ENCODE results near the gene PUS1. TPM values are rescaled to one million over a fixed set of nuclear protein-coding genes. Genes with fewer than 3 reads are reported as not detected.

PUS1 gene
- total RNA-seq, 1 donor from 2014 or later: 28.1 TPM

GRCh38 chr12:131917139-131917710, 11.9 kb upstream of the PUS1 start:
- peaks cover 1% of the 10 kb centered on the region for H3K9me3 Mint-ChIP-seq (ENCODE audit: unreplicated experiment)
- H3K27me3 Mint-ChIP-seq (ENCODE audit: unreplicated experiment): peaks cover 8% of the 10 kb centered on the region
- no peak for DNase-seq
- H3K4me3 Mint-ChIP-seq (ENCODE audit: unreplicated experiment): no peak overlapping the region
- TF ChIP-seq CTCF (IDR thresholded peaks at IDR 0.05; ENCODE audit: partially characterized antibody, unreplicated experiment): no peak
- no peaks in the 10 kb centered on the region for H3K36me3 Mint-ChIP-seq (ENCODE audit: unreplicated experiment)
- no peak overlapping the region for H3K27ac Mint-ChIP-seq (ENCODE audit: unreplicated experiment)
- H3K4me1 Mint-ChIP-seq (ENCODE audit: low read depth, unreplicated experiment): peaks cover 2% of the 10 kb centered on the region

GRCh38 chr12:131917711-131918306, 11.3 kb upstream of the PUS1 start:
- Mint-ChIP-seq H3K27me3 (ENCODE audit: unreplicated experiment) (peaks cover 12% of the 10 kb centered on the region), H3K9me3 (ENCODE audit: unreplicated experiment) (peaks cover 1% of the 10 kb centered on the region), H3K4me3 (ENCODE audit: unreplicated experiment) (no peak overlapping the region), H3K36me3 (ENCODE audit: unreplicated experiment) (no peaks in the 10 kb centered on the region), H3K27ac (ENCODE audit: unreplicated experiment) (no peak overlapping the region), H3K4me1 (ENCODE audit: low read depth, unreplicated experiment) (peaks cover 2% of the 10 kb centered on the region)
- no peak for DNase-seq
- TF ChIP-seq CTCF (IDR thresholded peaks at IDR 0.05; ENCODE audit: partially characterized antibody, unreplicated experiment): no peak

GRCh38 chr12:131918311-131919050, 10.6 kb upstream of the PUS1 start:
- Mint-ChIP-seq H3K27me3 (ENCODE audit: unreplicated experiment) (peaks cover 10% of the 10 kb centered on the region), H3K27ac (ENCODE audit: unreplicated experiment) (no peak overlapping the region), H3K36me3 (ENCODE audit: unreplicated experiment) (no peaks in the 10 kb centered on the region), H3K9me3 (ENCODE audit: unreplicated experiment) (peaks cover 1% of the 10 kb centered on the region), H3K4me1 (ENCODE audit: low read depth, unreplicated experiment) (peaks cover 4% of the 10 kb centered on the region), H3K4me3 (ENCODE audit: unreplicated experiment) (no peak overlapping the region)
- peak; percentile 41 for DNase-seq
- no peak for TF ChIP-seq CTCF (IDR thresholded peaks at IDR 0.05; ENCODE audit: partially characterized antibody, unreplicated experiment)

GRCh38 chr12:131919051-131919347, 10.1 kb upstream of the PUS1 start:
- Mint-ChIP-seq H3K27me3 (ENCODE audit: unreplicated experiment) (peaks cover 10% of the 10 kb centered on the region), H3K9me3 (ENCODE audit: unreplicated experiment) (peaks cover 1% of the 10 kb centered on the region), H3K4me1 (ENCODE audit: low read depth, unreplicated experiment) (peaks cover 4% of the 10 kb centered on the region), H3K36me3 (ENCODE audit: unreplicated experiment) (no peaks in the 10 kb centered on the region), H3K27ac (ENCODE audit: unreplicated experiment) (no peak overlapping the region), H3K4me3 (ENCODE audit: unreplicated experiment) (no peak overlapping the region)
- no peak for DNase-seq
- TF ChIP-seq CTCF (IDR thresholded peaks at IDR 0.05; ENCODE audit: partially characterized antibody, unreplicated experiment): no peak
